T follicular helper cell (primary cell): ENCODE results near the gene PDGFD.

ENCODE experiments used
- DNase-seq: peaks from one replicate; pipeline ENCODE4 v3.0.0-alpha.2; 2020; ENCODE audit warnings: low read depth

The PDGFD gene

GRCh38 chr11:104145062-104145461, 18.9 kb downstream of the PDGFD start:
- no peak for DNase-seq

DNA sequence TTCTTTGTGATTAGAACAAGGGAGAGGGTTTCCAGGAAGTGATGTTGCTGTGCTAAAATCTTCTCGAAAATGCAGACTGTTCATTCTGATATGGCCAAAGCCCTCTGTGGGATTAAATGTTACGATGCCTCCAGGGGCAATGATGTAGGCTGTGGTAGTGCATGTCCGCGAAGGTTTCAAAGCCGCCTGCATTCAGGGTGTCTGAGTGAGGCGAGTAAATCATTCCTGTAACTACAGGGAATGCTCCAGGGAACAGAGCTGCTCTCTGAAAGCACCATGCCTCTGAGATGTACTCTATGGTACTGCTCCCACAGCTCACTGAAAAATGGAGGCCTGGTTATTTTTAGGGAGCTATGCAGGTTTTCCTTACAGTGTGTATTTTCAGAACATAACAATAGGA, 21.2 kb downstream of the PDGFD start:
- no peak for DNase-seq

GRCh38 chr11:104136861-104137260, 27.1 kb downstream of the PDGFD start:
- no peak for DNase-seq

DNA sequence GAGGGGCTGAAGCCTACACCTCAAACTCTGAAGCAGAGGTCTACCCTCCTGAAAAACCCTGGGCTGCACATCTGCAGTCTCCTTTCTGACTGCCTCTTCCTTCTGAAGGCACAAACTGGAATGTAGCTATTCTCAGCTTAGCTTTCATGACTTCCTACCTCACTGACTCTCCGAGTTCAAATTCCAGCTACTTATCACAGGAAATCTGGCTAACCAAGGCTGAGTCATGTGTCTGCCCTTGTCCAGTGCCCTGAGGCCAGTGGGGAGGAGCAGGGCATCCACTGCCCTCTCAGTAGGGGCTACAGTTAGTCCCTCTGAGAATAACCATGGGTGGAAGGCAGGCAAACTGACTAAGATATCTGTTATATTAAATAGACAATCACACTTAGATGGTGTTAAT, 29.2 kb downstream of the PDGFD start:
- no peak for DNase-seq

DNA sequence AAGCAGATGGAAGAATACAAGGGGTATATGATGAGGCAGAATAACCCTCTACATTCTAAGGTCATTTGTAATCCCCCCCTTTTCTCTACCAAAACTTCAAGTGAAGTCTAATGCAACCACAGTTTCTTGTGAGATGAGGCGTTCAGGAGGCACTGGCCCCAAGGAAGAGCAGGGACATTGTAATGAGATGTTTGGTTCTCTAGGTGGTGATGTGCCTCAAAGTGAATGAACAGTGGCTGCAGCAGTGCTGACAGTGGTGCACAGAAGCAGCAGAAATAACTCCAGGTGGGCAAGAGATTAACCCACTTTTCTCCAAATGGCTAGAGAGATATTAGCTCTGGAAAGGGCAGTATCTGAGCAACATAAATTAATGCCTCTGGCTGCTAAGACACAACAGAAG, 33.8 kb downstream of the PDGFD start:
- DNase-seq, result no peak

DNA sequence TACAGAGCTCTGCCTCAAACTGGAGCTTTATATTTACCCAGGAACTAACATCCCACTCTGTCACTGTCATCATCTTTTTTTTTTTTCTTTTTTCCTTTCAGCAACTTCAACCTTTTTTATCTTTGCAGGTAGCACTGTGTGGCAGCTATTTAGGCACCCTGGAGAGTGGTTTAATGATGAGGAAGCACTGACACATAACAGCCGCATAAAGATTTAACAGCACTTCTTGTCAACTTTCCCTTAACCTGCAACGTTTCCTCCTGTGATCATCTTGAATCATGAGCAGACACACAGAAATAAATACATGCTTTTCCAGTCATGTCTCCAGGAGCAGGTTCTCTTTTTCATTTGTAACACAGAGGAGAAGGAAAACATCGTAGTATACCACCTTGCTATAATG, 34.8 kb downstream of the PDGFD start:
- DNase-seq, result no peak

DNA sequence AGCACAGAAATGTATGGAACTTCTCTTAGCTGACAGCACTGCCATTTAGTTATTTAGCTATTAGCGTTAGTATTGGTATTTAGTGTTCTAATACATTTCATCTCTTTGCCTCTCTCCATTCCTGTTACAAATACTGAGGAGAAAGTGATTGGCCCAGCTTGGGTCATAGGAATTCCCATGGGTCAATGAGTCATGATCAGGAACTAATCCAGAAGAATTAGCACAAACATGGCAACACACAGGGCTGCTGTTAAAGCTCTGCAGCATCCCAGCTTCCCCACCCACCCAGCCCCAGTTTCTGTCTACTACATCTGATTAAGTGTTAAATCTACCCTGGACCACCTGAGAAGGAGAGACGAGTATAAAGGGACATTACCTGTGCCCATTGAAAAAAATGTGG, 36.1 kb downstream of the PDGFD start:
- no peak for DNase-seq

GRCh38 chr11:104126464-104126863, 37.5 kb downstream of the PDGFD start:
- DNase-seq, result no peak

DNA sequence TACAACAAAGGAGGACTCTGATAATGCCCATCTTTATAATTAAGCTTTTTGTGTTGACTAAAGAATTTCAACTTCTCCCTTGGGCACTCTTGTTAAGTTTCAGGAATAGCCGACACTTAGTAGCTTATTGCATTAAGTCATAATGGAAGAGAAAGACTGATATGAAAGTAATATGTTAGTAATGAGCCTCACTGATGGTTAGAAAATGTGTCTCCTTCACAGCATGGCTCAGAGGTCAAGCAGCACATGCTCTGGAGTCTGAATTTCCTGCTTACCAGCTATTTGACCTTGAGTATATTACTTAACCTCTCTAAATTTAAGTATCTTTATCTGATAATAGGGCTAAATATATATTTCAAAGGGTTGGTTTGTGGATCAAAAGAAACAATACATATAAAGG, 39.0 kb downstream of the PDGFD start:
- DNase-seq, result no peak

DNA sequence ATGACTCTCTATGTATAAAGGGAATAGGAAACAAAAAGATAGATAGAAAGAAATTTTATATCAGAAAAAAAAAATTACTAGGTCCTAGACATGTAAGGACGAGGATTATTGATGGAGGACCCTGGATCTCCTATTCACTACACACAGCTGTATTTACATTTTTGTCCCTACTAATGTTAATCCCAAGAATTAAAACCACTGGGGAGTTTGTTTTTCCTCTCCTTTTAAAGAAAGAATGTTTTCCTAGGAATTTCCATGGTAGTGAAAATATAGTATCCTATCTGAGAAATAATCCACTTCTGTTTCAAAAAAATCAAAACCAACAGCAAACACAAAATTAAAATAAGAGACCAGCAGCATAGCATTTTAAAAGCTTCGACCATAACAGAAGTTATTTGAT, 41.1 kb downstream of the PDGFD start:
- no peak for DNase-seq

GRCh38 chr11:104122011-104122635, 41.8 kb downstream of the PDGFD start:
- DNase-seq, result no peak

GRCh38 chr11:104120493-104121137, 43.3 kb downstream of the PDGFD start:
- DNase-seq, result no peak

GRCh38 chr11:104118105-104118744, 45.7 kb downstream of the PDGFD start:
- DNase-seq, result no peak

GRCh38 chr11:104113541-104113940, 50.4 kb downstream of the PDGFD start:
- DNase-seq, result no peak

GRCh38 chr11:104106136-104106754, 57.7 kb downstream of the PDGFD start:
- no peak for DNase-seq

DNA sequence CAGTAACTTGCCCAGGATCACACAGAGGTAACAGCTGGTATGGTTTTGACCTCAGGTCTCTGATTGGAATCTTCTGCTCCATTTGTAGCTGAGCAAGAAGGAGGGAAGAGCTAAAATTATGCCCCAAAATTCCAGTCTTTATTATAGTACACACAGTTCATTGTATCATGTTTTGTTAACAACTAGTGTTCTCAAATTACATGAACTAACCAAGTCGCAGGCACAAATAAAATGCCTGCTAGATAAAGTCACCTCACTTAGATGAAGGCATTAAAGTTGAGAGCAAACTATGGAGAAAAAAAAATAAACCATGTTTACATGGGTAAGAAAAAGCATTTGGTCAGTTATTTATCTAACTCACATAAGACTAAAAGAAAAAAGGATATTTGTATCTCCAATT, 58.8 kb downstream of the PDGFD start:
- no peak for DNase-seq

DNA sequence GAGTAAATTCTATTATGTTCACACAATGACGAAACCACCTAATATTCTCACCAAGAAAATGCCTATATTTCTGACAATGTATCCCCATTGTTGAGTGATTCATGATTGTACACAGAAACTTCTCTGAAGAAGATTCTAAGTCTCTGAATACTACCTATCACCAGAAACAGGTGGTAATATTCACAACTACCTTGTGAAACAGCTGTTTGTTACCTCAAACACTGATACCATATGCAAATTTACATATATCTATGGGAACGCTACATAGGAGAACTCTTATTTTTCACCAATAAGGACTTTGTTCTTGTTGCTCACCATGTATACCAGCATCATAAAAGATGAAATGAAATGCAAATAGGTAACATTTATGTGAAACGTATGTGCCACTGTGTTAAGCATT, 59.3 kb downstream of the PDGFD start:
- no peak for DNase-seq

GRCh38 chr11:104104201-104104600, 59.7 kb downstream of the PDGFD start:
- no peak for DNase-seq

GRCh38 chr11:104098555-104098954, 65.4 kb downstream of the PDGFD start:
- no peak for DNase-seq

- no peak for DNase-seq
Observed at GRCh38 chr11:104098132-104098531, 65.8 kb downstream of the PDGFD start.

DNA sequence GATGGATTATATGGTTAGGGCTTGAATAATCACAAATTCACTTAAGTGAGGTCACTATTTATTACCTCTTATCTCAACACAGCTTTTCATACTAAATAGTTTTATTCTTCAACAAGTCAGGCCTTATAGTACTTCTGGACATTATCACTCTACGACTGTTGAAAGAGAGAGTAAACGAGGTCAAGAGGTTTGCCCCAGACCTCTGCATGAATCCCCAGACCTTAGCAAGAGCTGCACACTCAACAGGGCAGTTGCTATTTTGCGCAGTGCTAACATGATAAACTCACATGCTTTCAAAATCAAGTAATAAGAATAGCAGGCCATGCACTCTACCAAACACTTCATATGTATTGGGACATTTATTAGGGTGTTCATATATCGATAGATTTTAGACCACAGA, 67.0 kb downstream of the PDGFD start:
- no peak for DNase-seq

GRCh38 chr11:104095791-104096190, 68.2 kb downstream of the PDGFD start:
- DNase-seq, result no peak

DNA sequence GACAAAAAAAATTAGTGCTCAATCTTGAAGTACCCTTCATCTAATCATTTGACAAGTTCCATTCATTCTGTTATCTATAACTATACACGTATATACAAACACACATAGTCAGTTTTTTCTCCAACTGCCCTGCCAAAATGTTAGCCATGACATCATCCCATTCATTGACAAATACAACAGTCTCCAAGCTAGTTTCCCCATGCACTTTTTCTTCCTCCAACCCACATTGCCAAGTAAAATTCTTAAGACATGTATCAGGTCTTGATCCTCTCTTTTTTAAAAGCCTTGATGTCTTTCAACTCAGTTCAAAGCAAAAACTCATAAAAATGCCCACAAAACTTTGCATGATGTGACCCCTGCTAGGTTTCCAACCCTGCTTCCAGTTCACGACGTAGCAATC, 69.4 kb downstream of the PDGFD start:
- DNase-seq, result no peak
